SHP77 (cell line): Measurements from ENCODE around the gene ALPK1.
"Not testable (repeated sequence)": the region's sequence is repeated elsewhere in the genome, so short reads cannot be mapped to it uniquely, and the experiment has no call there.

Source experiments
- DNase-seq, 2 experiments: peaks; one replicate each; lab custom pipeline; 2025; lab: John Stamatoyannopoulos, UW

Gene ALPK1

GRCh38 chr4:112284662-112285411 is 12.3 kb upstream of the ALPK1 start:
- no peak for DNase-seq

GRCh38 chr4:112287258-112287989 is 9.7 kb upstream of the ALPK1 start:
- no peak for DNase-seq

DNA sequence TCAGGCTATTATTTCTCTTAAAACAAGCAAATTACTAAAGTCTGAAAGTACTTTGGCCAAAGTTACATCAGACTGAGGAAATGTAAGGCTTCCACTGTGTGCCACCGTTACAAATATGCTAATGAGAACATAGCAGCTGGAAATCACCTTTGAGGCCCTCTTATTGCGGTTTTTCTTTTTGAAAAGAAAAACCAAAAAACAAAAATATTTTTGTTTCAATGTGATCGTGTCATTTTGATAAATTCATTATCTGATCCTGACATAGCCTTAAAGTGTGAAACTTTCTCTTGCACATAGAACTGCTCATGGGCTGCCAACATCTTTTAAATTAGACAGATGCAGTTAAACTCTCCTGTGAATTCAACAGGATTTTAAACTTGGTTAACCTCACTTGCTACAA is 8.7 kb upstream of the ALPK1 start:
- no peak for DNase-seq

DNA sequence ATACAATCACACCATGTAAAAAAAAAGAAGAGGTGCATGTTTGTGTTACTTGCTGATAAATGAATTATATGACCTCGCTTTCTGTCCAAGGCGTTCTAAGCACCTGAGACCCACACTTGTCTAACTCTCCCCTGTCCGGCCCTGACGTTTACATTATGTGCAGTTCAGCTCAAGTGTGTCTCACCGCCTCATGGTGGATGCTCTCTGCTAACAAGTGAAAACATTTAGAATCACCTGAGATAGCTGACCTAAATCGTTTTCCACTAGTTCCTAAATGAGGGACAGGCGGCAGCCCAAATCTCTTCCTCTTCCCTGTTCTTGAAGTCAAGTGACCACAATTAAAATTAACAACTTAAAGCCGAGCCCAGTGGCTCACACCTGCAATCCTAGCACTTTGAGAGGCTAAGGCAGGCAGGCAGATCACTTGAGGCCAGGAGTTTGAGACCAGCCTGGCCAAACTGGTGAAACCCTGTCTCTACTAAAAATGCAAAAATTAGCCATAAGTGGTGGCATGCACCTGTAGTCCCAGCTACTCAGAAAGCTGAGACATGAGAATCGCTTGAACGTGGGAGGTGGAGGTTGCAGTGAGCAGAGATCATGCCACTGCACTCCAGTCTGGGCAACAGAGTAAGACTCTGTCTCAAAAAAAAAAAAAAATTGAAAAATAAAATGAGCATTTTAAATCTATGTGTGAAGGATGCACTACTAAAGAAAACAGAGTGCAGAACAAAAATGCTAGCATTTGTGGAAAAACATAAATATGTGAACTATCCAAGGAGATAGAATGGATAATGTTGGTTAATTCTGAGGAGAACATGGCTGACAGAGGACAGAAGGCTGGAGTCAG is 7.5 kb upstream of the ALPK1 start:
- DNase-seq, result no peak

DNA sequence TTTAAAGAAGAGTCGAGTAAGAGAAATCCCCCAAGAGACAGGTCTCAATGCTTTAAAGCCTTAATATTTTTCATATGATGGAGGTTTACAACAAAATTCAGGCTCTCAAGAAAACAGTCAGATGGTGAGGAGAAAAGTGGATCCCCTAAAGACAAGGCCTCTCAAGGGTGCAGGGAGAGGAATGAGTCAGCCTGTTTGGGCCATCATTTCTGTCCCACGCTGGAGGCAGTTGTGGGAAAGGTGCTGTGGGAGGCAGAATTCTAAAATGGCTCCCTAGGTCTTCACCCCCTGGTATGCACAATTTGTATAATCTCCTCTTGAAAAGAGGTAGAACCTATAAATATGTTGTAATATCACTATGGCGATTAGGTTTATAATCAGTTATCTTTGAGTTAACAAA is 6.8 kb upstream of the ALPK1 start:
- DNase-seq, result no peak

GRCh38 chr4:112299721-112300120 is 2.6 kb downstream of the ALPK1 start:
- no peak for DNase-seq

DNA sequence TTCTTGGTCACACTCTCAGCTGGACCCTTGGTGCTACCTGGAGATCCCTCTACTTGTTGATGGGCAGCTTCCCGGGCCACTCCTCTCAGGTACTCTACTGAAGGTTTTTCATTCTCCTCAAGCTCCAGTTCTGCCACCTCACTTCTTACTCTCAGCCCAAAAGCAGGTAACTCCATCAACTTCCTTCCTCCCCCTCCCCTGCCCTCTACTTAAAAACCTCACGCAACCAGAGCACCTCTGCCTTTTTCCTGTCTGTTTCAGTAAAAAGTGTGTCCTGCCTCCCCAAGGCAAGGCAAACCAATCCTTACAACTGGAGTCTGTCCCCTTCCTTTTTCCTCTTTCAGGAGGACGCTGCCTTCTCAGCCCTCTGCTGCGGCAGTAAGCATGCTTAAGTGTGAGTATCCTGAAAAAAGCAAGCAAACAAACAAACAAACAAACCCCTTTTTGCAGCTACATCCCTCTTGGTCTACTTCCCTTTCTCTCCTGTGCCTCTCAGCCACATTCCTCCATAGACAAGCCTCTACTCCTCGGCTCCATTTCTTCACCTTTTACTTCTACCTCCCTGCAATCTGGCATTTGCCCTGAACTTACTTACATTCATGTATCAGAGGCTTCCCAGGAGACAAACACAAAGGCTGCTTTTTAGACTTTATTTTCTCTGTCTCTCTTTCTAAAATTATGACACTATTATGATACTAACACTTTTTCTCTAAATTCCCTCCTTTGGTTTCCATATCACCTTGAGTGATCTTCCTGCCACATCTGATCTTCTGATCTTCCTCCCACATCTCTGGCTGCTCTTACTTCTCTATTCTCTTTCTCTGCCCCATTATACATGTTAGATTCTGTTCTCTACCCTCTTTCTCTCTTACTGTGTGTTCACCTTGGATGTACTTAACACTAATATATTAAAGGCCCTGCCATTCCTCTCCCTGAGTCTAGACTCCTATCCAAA is 5.4 kb downstream of the ALPK1 start:
- DNase-seq, result no peak

GRCh38 chr4:112305477-112305876 is 8.3 kb downstream of the ALPK1 start:
- DNase-seq, result not testable (repeated sequence)

- DNase-seq, result not testable (repeated sequence)
Observed at GRCh38 chr4:112309263-112309791, 12.2 kb downstream of the ALPK1 start.

DNA sequence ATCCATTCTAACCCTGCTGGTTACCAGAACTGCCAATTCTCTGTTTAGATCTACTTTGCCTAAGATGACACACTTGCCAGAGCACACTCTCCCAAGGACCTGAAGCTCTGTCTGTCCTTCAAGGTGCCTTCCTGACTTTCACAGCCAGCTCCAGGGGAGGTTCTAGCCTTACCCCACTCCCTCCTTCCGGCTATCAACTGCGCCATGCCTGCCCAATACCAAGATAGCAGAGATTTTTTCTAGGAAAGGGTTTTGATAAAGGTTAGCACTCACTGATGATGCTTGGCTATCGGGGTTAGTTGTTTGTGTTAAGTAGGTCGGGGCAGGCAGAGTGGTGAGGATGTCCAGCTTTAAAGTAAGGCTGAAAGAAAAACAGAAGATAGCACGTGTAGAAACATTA is 14.3 kb downstream of the ALPK1 start:
- DNase-seq, result no peak

- no peak for DNase-seq
Observed at GRCh38 chr4:112312610-112313239, 15.6 kb downstream of the ALPK1 start.

- DNase-seq, result no peak
Observed at GRCh38 chr4:112315446-112315845, 18.3 kb downstream of the ALPK1 start.

DNA sequence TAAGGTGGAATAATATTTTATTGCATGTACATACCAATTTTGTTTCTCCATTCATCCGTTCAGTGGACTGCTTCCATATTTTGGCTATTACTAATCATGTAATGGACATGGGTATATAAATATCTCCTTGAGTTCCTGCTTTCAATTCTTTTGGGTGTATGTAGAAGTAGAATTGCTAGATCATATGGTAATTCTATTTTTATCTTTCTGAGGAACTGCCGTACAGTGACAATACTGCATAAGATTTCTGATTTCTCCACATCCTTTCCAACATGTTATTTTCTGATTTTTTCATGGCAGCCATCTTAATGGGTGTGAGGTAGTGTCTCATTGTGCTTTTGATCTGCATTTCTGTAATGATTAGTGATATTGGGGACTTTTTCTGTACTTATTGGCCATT is 19.2 kb downstream of the ALPK1 start:
- DNase-seq, result no peak

- no peak for DNase-seq
Observed at GRCh38 chr4:112318239-112319142, 21.3 kb downstream of the ALPK1 start.

DNA sequence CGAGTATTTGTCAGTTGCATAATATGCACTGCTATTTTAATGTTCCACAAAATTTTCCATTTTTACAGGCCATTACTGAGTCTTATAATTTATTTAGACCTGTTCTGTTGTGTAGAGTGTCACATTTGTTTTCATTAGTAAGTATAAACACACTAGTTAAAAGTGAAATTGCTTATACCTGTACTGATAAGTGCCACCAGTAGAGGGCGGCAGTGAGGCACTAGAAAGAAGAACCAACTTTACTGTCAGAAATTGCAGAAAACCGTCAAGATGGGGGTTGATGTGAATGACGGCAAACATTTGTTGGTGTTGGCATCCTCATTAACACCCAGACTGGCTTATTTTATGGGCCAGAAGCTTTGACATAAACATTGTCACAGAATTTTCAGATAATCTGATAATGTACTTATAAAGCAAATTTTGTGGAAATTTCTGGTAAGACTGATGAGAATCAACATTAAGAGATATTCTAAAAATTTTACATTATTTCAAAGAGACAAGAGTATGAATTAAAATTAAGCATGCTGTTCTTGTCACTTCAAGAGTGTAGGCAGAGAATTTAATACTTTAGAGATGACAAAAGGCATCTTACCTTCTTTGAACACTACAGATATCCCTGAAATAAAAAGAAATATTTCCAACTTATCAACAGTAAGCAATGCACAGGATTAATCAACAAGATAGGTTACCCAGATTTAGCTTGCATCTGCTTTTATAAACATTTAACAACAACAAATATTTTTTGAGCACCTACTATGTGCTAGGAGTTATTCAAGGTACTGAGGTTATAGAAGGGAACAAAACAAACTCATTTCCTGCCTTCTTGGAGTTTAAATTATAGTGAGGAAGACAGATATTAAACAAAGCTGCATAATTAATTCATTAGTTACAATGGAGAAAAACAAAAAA is 24.9 kb downstream of the ALPK1 start:
- DNase-seq, result peak in 1 of 2 experiments; percentile 15

DNA sequence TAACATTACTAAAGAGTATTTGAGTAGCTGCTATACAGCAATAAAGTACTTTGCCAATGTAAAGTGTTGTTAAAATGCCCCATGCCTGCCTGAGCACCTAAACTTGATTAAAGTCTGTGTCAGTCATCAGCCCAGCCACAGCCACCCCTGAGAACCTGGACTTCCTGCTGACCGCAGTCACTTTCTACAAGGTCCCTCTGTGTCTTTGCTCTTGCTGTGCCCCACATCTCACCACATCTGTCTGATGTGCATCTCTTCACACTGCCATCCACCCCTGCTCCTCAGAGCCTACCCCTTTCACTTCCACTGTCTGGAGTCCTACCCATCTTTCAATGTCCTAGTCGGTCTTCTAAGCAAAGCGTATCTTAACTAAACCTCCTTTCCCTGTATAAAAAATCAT is 25.7 kb downstream of the ALPK1 start:
- no peak for DNase-seq

DNA sequence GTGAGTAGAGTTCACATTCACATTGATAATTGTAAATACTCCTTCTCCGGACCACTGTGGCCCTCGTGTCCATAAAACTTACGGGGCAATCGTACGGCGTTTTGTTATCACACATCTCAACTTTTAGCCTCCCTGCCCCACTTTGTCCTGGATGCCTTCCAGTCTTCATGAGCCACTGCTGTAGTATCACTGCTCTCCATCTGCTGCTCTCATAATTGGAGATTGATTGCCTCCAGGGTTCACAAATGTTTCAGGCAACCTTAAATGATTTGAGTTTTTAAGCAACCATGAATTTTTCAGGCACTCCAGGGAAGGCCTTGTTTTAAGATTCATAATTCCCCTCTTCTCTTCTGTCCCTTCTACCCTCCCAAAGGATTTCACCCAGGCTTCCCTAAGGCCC is 28.4 kb downstream of the ALPK1 start:
- no peak for DNase-seq

GRCh38 chr4:112327965-112328733 is 31.0 kb downstream of the ALPK1 start:
- DNase-seq, result peak in 1 of 2 experiments; percentile 28
